Thyroid gland (tissue), 4 donors: ENCODE results near the gene FAM83F.

Source experiments
- POLR2A ChIP-seq, 2 donors: fragments of 450-650 bp; IDR thresholded peaks; one replicate each; pipeline ENCODE4 v1.6.1; 2017; ENCODE audit warnings: antibody characterized with exemption in 2 of 2, mild to moderate bottlenecking in 2 of 2, moderate library complexity in 1 of 2
- TF ChIP-seq, protein P1 (sequence below), 6 experiments: fragments of 200-600 bp in 3 of 6; fragments of 450-650 bp in 3 of 6; sonication (generic) in 3 of 6; IDR thresholded peaks; one replicate each; pipeline ENCODE4 v1.5.1; 2016 to 2019; ENCODE audit warnings: antibody characterized with exemption in 6 of 6, mild to moderate bottlenecking in 2 of 6, inconsistent platforms in 1 of 6, moderate library complexity in 1 of 6

DNA sequence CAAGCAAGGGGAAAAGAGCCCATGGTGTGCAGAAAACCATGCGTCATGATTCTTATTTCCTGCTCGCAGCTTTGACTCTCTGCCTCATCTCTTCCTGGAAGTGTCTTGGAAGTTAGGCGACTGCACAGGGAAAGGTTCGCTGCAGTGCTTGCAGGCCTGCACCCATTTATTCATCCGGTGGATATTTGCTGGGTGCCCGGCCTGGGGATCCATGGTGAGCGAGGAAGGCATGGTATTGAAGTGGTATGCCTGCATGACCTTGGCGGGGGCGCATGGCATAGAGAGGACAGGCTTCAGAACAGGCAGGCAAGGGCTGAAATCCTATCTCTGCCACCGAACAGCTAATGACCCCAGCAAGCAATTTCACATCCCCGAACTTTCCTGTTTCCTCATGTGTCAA lies 40.6 kb downstream of the FAM83F start:
- no peak for TF ChIP-seq POLR2A (IDR thresholded peaks at IDR 0.05)
- TF ChIP-seq, protein P1, sequence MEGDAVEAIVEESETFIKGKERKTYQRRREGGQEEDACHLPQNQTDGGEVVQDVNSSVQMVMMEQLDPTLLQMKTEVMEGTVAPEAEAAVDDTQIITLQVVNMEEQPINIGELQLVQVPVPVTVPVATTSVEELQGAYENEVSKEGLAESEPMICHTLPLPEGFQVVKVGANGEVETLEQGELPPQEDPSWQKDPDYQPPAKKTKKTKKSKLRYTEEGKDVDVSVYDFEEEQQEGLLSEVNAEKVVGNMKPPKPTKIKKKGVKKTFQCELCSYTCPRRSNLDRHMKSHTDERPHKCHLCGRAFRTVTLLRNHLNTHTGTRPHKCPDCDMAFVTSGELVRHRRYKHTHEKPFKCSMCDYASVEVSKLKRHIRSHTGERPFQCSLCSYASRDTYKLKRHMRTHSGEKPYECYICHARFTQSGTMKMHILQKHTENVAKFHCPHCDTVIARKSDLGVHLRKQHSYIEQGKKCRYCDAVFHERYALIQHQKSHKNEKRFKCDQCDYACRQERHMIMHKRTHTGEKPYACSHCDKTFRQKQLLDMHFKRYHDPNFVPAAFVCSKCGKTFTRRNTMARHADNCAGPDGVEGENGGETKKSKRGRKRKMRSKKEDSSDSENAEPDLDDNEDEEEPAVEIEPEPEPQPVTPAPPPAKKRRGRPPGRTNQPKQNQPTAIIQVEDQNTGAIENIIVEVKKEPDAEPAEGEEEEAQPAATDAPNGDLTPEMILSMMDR (IDR thresholded peaks at IDR 0.05), result no peak
